HG03175 (cell line): ENCODE data around the gene MTOR.
"Not testable (repeated sequence)": the region's sequence is repeated elsewhere in the genome, so short reads cannot be mapped to it uniquely, and the experiment has no call there.

Experiments used
- ATAC-seq: cut with Tn5 transposase; IDR thresholded peaks from one replicate; pipeline ENCODE4 v1.9.1; 2021; ENCODE audit warnings: mild to moderate bottlenecking, moderate library complexity; ENCODE audit not compliant: unreplicated experiment

The MTOR gene

GRCh38 chr1:11187000-11187399, 75.4 kb downstream of the MTOR start:
- no peak for ATAC-seq

GRCh38 chr1:11184973-11185372, 77.4 kb downstream of the MTOR start:
- ATAC-seq: no peak

- no peak for ATAC-seq
These were observed 79.5 kb downstream of the MTOR start for GRCh38 chr1:11182884-11183283.

- no peak for ATAC-seq
These were observed 82.0 kb downstream of the MTOR start for GRCh38 chr1:11180342-11180744.

GRCh38 chr1:11179749-11180148, 82.6 kb downstream of the MTOR start:
- ATAC-seq: not testable (repeated sequence)

- ATAC-seq: no peak
These were observed 83.2 kb downstream of the MTOR start for GRCh38 chr1:11179125-11179524.

GRCh38 chr1:11178021-11179015, 84.0 kb downstream of the MTOR start:
- ATAC-seq: no peak

- ATAC-seq: no peak
These were observed 86.2 kb downstream of the MTOR start for GRCh38 chr1:11176081-11176706.

- no peak for ATAC-seq
These were observed 86.9 kb downstream of the MTOR start for GRCh38 chr1:11175461-11175860.

- ATAC-seq: no peak
These were observed 87.9 kb downstream of the MTOR start for GRCh38 chr1:11174261-11174942.

- no peak for ATAC-seq
These were observed 92.2 kb downstream of the MTOR start for GRCh38 chr1:11170102-11170501.

- no peak for ATAC-seq
These were observed 93.1 kb downstream of the MTOR start for GRCh38 chr1:11169202-11169601.

- no peak for ATAC-seq
These were observed 93.6 kb downstream of the MTOR start for GRCh38 chr1:11168731-11169130.

- not testable (repeated sequence) for ATAC-seq
These were observed 95.6 kb downstream of the MTOR start for GRCh38 chr1:11166744-11167143.

- not testable (repeated sequence) for ATAC-seq
These were observed 99.6 kb downstream of the MTOR start for GRCh38 chr1:11162752-11163151.

- no peak for ATAC-seq
These were observed 103.5 kb downstream of the MTOR start for GRCh38 chr1:11158720-11159321.

GRCh38 chr1:11158291-11158690, 104.1 kb downstream of the MTOR start:
- ATAC-seq: no peak

GRCh38 chr1:11157867-11158266, 104.5 kb downstream of the MTOR start:
- no peak for ATAC-seq

GRCh38 chr1:11157394-11157793, 105.0 kb downstream of the MTOR start:
- no peak for ATAC-seq

GRCh38 chr1:11156963-11157362, 105.4 kb downstream of the MTOR start:
- ATAC-seq: no peak

- no peak for ATAC-seq
These were observed 105.9 kb downstream of the MTOR start for GRCh38 chr1:11156441-11156840.
